Transverse colon (tissue), 3 donors: ENCODE measurements around the gene HECW1.

Experiments used
- CTCF ChIP-seq, 5 experiments: fragments of 200-600 bp in 3 of 5; fragments of 450-650 bp in 2 of 5; sonication (generic) in 3 of 5; IDR thresholded peaks; 1 replicate in 2 of 5; 2 replicates in 3 of 5; pipeline ENCODE4 v1.5.1; 2016 to 2017; ENCODE audit warnings: antibody characterized with exemption in 5 of 5, inconsistent platforms in 3 of 5, mild to moderate bottlenecking in 2 of 5, moderate library complexity in 1 of 5
- EP300 ChIP-seq: sonication (generic); formaldehyde crosslinking; IDR thresholded peaks from one replicate; pipeline ENCODE4 v1.6.1; 2017; ENCODE audit warnings: antibody characterized with exemption, low read depth
- POLR2A ChIP-seq: fragments of 450-650 bp; IDR thresholded peaks from one replicate; pipeline ENCODE4 v1.6.1; 2016; ENCODE audit warnings: antibody characterized with exemption, mild to moderate bottlenecking, moderate library complexity

- TF ChIP-seq CTCF (IDR thresholded peaks at IDR 0.05) (no peak), POLR2A (no peak), EP300 (no peak)
Observed at GRCh38 chr7:43244784-43245183, 132.3 kb downstream of the HECW1 start.
